ENCODE measurements around the gene FRAS1.

Gene FRAS1

DNA sequence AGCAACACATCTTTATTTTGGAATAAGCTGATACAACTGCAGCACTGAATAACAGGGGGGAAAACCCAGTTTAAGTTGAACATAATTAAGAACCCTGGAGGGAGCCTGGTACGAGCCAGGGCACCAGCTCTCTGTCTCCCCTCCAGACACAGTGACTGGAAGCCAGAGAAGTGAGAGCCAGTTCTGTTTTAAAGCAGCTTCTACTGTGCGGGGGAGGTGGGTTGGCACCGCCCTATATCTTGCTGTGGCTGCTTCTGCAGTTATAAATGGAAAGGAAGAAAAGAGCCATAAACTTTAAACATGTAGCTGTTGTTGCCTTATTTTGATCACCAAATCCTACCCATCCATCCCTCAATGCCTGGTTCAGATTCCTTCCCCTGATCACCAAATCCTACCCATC, 286.6 kb downstream of the FRAS1 start:
- Mint-ChIP-seq H3K4me3 (no peak overlapping the region), H3K27me3 (no peaks in the 10 kb centered on the region), H3K4me1 (ENCODE audit: low read depth) (no peaks in the 10 kb centered on the region), H3K27ac (no peak overlapping the region), H3K9me3 (no peaks in the 10 kb centered on the region), H3K36me3 (ENCODE audit: low read depth) (no peaks in the 10 kb centered on the region)
- intact Hi-C loops (cut with micrococcal nuclease) = no loop called here

DNA sequence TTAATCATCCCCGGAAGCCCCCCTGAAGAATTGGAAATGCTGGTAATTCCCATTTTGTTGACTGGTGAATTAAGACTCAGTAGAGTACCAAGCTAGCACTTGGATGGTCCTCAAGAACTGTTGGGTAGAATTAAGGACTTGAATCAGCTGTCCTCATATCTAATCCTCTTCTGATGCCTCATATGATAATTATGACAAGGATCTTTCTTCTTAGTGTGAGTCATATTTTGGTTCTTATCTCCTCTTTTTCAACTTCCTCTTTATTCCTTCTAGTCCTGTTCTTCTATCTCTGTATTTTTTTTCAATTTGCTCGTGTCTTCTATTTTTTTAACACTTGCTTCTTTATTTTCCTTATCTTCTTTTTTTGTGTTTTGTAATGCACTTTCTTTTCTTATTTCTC, 288.1 kb downstream of the FRAS1 start:
- Mint-ChIP-seq H3K27me3 (no peaks in the 10 kb centered on the region), H3K27ac (no peak overlapping the region), H3K9me3 (no peaks in the 10 kb centered on the region), H3K4me1 (ENCODE audit: low read depth) (no peaks in the 10 kb centered on the region), H3K4me3 (no peak overlapping the region), H3K36me3 (ENCODE audit: low read depth) (no peaks in the 10 kb centered on the region)
- intact Hi-C loops (cut with micrococcal nuclease) = no loop called here

DNA sequence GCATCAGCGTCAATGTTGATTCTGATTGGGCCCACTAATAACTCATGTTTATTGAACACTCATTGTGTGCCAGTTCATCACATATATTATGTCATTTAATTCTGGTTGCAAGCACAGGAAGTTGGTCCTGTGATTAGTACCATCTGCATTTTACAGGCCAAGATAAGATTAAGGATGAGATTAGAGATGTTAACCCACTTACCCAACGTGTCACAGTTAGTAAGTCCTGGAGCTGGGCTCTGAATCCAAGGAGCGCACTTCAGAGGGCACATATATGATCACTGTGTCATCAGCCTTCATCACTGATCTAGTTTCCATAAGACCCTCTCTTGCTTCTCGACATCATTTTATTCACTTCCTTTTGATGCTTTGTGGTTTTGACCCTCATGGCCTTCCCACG, 289.1 kb downstream of the FRAS1 start:
- Mint-ChIP-seq H3K4me3 (no peak overlapping the region), H3K27ac (no peak overlapping the region), H3K4me1 (ENCODE audit: low read depth) (no peaks in the 10 kb centered on the region), H3K9me3 (no peaks in the 10 kb centered on the region), H3K27me3 (no peaks in the 10 kb centered on the region), H3K36me3 (ENCODE audit: low read depth) (no peaks in the 10 kb centered on the region)
- intact Hi-C loops (cut with micrococcal nuclease) = no loop called here

DNA sequence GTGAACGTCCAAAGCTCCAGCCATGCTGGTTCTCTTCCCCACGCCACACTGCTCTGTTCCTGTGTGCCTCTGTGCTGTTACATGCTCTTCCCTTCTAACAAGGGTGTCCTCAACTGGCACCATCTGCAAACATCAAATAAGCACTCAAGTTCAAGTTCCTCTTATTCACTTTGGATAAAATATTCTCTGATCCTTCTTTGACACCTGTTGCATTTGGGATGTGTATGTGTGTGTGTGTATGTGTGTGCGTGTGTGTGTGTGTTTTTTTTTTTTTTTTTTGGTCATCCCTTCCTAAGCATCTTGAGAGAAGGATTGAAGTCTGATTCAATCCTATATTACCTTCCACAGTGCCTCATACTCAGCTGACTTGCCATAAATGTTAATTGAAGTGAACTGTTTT, 290.4 kb downstream of the FRAS1 start:
- Mint-ChIP-seq H3K27ac (no peak overlapping the region), H3K4me3 (no peak overlapping the region), H3K9me3 (no peaks in the 10 kb centered on the region), H3K27me3 (no peaks in the 10 kb centered on the region), H3K4me1 (ENCODE audit: low read depth) (no peaks in the 10 kb centered on the region), H3K36me3 (ENCODE audit: low read depth) (no peaks in the 10 kb centered on the region)
- intact Hi-C loops (cut with micrococcal nuclease) = no loop called here

DNA sequence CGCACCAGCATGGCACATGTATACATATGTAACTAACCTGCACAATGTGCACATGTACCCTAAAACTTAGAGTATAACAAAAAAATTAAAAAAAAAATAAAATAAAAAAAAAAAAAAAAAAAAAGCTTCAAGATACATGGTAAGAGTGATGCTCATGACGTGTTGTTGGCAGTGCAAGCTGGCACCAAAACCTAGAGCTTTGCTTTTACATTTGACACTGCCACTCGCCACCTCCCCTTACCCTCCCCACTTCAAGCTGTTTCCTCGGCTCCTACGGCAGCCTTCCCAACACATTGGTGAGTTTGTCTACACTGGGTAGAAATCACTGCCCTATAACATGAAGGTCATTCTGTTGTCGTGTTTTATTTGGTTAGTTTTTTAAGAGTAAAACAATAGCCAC, 296.8 kb downstream of the FRAS1 start:
- intact Hi-C loops (cut with micrococcal nuclease) = no loop called here
- Mint-ChIP-seq H3K9me3 (no peaks in the 10 kb centered on the region), H3K27me3 (no peaks in the 10 kb centered on the region)

DNA sequence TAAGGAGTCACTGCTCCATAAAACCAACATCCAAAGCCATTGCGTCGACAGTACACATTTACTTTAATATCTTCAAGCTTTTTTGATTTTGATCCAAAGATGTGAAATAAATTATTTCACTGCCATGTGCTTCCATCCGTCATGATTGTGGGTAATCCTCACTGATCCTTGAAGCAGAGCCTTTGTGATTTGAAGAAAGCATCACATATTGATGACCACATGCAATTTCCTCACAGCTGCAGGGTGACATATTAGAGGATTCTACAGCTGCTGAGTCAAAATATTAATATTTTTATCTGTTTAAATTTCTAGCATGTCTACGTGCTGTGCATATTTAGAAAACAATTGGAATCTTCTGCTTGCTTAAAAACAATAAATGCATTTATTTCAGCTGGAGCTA, 297.7 kb downstream of the FRAS1 start:
- Mint-ChIP-seq H3K27me3 (no peaks in the 10 kb centered on the region), H3K4me3 (no peak overlapping the region), H3K36me3 (ENCODE audit: low read depth) (no peaks in the 10 kb centered on the region), H3K9me3 (no peaks in the 10 kb centered on the region), H3K27ac (no peak overlapping the region), H3K4me1 (ENCODE audit: low read depth) (no peaks in the 10 kb centered on the region)
- intact Hi-C loops (cut with micrococcal nuclease) = no loop called here

More for the DNA sequence above, 296.8 kb downstream of the FRAS1 start:
- H3K4me3 Mint-ChIP-seq = no peak overlapping the region
- no peak overlapping the region for H3K27ac Mint-ChIP-seq
- no peaks in the 10 kb centered on the region for H3K4me1 Mint-ChIP-seq (ENCODE audit: low read depth)
- H3K36me3 Mint-ChIP-seq (ENCODE audit: low read depth) = no peaks in the 10 kb centered on the region

DNA sequence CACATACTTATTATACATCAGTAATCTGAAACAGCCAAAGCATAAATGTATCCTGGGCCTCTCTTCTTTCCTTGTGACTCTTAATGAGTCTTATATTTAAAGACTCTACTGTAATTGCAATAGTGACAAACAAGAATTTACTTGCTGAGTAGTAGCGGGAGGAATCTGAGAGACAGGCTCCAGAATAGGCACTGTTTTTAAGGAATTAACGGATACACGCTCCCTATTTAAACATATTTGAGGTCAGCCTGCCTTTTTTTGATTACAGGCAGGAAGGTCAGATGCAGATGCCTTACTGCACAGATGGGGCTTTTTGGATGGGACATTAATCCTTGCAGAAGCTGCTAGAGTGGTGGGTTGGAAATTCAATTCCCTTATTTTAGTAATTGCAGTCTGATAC, 298.2 kb downstream of the FRAS1 start:
- intact Hi-C loops (cut with micrococcal nuclease) = no loop called here
- no peaks in the 10 kb centered on the region for H3K36me3 Mint-ChIP-seq (ENCODE audit: low read depth)
- H3K4me1 Mint-ChIP-seq (ENCODE audit: low read depth) = no peaks in the 10 kb centered on the region
- H3K27me3 Mint-ChIP-seq = no peaks in the 10 kb centered on the region
- no peaks in the 10 kb centered on the region for H3K9me3 Mint-ChIP-seq
- no peak overlapping the region for H3K4me3 Mint-ChIP-seq
- no peak overlapping the region for H3K27ac Mint-ChIP-seq

DNA sequence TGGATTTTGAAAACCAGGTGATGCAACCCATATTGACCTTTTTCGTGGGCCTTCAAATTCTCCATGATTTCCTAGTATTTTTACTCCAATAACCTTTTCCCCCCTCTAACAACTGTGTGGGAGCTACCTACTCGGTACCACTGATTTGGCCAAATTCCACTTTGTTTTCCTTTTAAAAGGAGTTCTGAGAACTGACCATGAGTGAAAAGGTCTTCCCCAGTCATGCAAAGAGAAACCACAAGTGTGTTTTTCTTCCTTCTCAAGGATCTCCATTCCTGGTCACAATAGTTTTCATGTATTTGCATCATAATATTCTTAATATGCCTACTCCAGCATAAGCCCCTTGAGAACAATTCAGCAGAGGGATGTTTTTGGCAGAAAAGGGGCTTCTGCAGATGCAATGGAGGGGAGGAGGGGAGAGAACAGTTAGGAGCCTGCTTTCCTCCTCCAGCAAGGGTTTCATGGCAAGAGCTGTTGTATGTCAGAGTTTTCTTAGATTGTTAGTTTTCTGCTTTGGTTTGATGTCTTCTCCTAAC, 299.2 kb downstream of the FRAS1 start:
- Mint-ChIP-seq H3K4me3 (no peak overlapping the region), H3K9me3 (no peaks in the 10 kb centered on the region), H3K27me3 (no peaks in the 10 kb centered on the region), H3K4me1 (ENCODE audit: low read depth) (no peaks in the 10 kb centered on the region), H3K27ac (no peak overlapping the region), H3K36me3 (ENCODE audit: low read depth) (no peaks in the 10 kb centered on the region)
- intact Hi-C loops (cut with micrococcal nuclease) = no loop called here

DNA sequence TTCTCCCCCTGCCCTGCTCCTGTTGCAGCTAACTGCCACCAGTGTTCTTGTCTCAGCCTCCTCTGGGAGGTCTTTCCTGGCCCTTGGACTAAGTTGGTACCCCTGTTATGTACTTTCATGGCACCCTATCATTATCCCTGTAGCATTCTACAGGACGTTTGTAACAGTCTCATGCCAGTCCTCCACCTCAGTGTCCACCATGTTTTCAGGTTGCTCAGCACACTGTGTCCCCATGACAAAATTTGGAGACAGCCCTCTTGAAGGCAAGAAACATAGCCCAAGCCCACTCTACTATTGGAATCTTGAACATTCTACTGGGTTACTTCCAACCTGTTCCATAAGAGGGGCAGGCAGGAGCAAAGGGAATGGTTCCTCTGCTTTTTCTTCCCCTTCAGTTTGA, 300.0 kb downstream of the FRAS1 start:
- Mint-ChIP-seq H3K4me3 (no peak overlapping the region), H3K27ac (no peak overlapping the region), H3K9me3 (no peaks in the 10 kb centered on the region), H3K27me3 (no peaks in the 10 kb centered on the region), H3K4me1 (ENCODE audit: low read depth) (no peaks in the 10 kb centered on the region), H3K36me3 (ENCODE audit: low read depth) (no peaks in the 10 kb centered on the region)
- intact Hi-C loops (cut with micrococcal nuclease) = no loop called here

DNA sequence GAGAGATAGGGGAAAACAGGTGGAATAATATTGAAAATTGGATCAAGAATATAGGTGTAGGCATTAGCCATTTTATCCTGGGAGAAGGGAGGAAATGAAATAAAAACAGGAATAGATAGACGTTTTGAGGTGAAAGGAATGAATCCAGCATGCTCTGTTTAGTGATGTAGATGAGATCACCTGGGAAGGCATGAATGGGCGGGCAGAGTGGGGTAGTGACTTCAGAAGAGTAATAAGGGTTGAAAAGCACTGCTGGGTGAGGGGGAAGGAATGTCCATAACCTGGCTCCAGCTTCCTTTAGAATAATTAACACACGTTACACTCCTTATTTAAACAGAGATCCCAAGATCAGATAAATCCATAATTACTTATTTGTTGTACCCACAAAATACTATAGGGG, 303.3 kb downstream of the FRAS1 start:
- intact Hi-C loops (cut with micrococcal nuclease) = no loop called here
- no peaks in the 10 kb centered on the region for H3K4me1 Mint-ChIP-seq (ENCODE audit: low read depth)
- no peaks in the 10 kb centered on the region for H3K9me3 Mint-ChIP-seq
- no peaks in the 10 kb centered on the region for H3K27me3 Mint-ChIP-seq
- H3K27ac Mint-ChIP-seq = no peak overlapping the region
- H3K4me3 Mint-ChIP-seq = no peak overlapping the region
- H3K36me3 Mint-ChIP-seq (ENCODE audit: low read depth) = no peaks in the 10 kb centered on the region

DNA sequence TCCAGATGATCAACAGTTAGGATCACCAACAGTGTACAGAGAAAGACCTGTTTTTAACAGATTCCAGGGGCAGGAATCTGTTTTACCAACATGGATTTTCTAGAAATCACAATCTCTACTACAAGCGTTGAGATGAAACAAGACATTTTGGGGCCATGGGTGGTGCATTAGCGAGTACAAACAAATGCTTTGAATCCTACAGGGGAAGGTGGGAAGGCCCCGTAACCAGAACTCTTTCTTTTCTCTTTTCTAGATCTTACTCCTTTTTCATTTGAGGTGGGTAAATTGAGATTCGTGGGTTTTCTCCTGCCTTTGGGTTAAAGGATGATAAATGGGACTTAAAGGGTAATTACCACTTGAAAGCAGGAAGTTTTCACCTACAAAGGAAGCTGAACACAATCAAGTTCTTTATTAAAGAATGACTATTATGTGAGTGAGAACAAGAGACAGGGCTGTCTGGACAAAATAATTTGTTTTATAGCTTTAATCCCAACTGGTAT, 304.5 kb downstream of the FRAS1 start:
- no peaks in the 10 kb centered on the region for H3K4me1 Mint-ChIP-seq (ENCODE audit: low read depth)
- H3K27ac Mint-ChIP-seq = no peak overlapping the region

DNA sequence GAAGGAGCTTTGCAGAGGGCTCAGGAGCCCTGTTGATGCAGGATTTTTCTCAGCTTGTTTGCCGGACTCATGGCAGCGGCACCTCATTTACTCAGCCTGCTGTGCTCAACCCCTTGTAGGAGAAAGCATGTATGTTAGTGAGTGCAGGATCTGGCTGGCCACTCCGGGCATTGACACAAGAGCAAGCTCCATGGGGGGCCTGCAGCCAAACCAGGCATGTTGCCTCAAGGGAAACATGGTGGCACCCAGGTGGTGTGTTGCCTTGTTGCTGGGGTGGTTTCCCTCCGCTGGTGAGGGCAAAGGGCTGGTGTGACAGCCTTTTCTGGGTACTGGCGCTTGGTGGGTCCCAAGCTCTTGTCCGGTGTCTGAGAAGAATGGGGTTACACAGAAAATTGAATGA, 305.2 kb downstream of the FRAS1 start:
- no peak overlapping the region for H3K4me3 Mint-ChIP-seq
- H3K9me3 Mint-ChIP-seq = no peaks in the 10 kb centered on the region
- no peaks in the 10 kb centered on the region for H3K27me3 Mint-ChIP-seq
- H3K4me1 Mint-ChIP-seq (ENCODE audit: low read depth) = no peaks in the 10 kb centered on the region
- H3K36me3 Mint-ChIP-seq (ENCODE audit: low read depth) = no peaks in the 10 kb centered on the region
- H3K27ac Mint-ChIP-seq = no peak overlapping the region
- intact Hi-C loops (cut with micrococcal nuclease) = no loop called here

More for the DNA sequence above, 304.5 kb downstream of the FRAS1 start:
- H3K9me3 Mint-ChIP-seq = no peaks in the 10 kb centered on the region
- no peaks in the 10 kb centered on the region for H3K27me3 Mint-ChIP-seq
- H3K4me3 Mint-ChIP-seq = no peak overlapping the region
- intact Hi-C loops (cut with micrococcal nuclease) = no loop called here
- no peaks in the 10 kb centered on the region for H3K36me3 Mint-ChIP-seq (ENCODE audit: low read depth)

DNA sequence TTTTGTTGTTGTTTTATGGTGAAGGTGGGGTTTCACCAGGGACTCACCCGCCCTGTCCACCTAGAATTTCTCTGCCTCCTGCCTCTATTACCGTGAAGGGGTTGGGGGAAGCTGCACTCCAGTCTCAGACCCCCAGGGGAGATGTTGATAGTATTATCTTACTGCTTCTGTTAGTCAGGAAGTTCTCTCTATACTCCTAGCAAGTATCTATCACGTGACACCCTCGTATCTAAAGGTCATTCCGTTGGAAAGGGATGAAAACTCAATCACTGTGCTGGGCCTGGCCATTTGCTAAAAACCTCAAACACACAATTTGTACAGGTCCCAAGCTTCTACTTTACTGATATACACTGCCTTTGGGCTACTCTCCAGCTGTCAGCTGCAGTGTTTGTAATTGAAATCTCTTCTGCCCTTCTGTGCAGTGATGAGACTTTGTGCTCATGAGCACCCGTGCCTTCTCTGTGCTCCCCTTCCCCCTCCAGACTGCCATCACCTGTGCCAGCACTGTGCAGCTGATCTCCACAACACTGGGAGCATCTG, 306.0 kb downstream of the FRAS1 start:
- Mint-ChIP-seq H3K4me3 (no peak overlapping the region), H3K9me3 (no peaks in the 10 kb centered on the region), H3K27ac (no peak overlapping the region), H3K27me3 (no peaks in the 10 kb centered on the region), H3K4me1 (ENCODE audit: low read depth) (no peaks in the 10 kb centered on the region), H3K36me3 (ENCODE audit: low read depth) (no peaks in the 10 kb centered on the region)
- intact Hi-C loops (cut with micrococcal nuclease) = no loop called here

DNA sequence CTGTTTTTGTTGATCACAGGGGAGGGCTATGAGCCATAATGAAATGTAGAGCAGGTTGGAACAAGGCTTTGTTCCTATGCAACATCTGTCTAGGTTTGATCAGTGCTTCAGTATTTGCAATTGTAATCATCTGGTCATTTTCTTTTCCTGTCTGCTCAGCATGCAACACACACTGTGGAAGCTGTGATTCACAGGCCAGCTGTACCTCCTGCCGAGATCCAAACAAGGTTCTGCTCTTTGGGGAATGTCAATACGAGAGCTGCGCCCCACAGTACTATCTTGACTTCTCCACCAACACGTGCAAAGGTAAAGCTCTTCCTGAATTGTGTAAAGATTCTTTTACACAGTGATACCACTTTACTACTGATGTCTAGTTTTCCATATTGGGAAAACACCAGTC, 312.6 kb downstream of the FRAS1 start:
- Mint-ChIP-seq H3K4me1 (ENCODE audit: low read depth) (no peaks in the 10 kb centered on the region), H3K4me3 (no peak overlapping the region), H3K27me3 (no peaks in the 10 kb centered on the region), H3K36me3 (ENCODE audit: low read depth) (no peaks in the 10 kb centered on the region), H3K9me3 (no peaks in the 10 kb centered on the region), H3K27ac (no peak overlapping the region)
- intact Hi-C loops (cut with micrococcal nuclease) = no loop called here

DNA sequence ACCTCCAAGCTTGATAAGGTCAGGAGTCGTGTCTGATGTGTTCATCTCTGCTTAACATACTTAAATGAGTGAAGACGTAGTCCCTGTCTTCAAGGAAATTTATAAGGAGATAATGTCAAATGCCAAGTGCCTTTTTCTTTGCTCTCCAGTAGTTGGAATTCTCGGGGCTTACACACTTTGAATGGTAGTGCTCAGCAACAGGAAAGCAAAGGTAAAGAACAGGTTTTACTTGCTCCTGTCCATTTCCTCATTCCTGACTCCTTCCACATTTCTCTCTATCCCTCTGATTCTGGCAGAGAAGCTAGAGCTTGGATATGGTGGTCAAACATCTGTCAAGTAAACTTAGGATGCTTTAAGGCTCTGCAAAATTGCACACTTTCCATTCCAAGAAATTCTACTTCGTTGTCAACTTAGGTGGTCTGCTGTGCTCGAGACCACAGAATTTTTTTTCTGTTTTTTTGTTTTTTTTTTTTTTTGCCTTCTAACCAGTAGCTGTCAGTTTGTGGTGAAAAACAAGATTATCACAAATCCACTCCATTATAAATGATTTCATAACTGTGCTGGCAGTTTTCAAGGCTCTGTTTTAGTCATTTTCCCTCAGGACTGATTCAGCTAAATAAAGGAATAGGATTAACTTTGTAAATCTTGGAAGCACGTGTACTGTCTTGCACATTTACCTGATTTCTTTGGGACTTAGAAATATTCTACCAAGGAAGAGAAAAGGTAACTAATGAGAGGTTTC, 313.7 kb downstream of the FRAS1 start:
- Mint-ChIP-seq H3K27ac (no peak overlapping the region), H3K4me3 (no peak overlapping the region), H3K9me3 (no peaks in the 10 kb centered on the region), H3K4me1 (ENCODE audit: low read depth) (no peaks in the 10 kb centered on the region), H3K36me3 (ENCODE audit: low read depth) (no peaks in the 10 kb centered on the region), H3K27me3 (no peaks in the 10 kb centered on the region)
- intact Hi-C loops (cut with micrococcal nuclease) = no loop called here

Data from dendritic cell treated with granulocyte-macrophage colony-stimulating factor and Interleukin-4, amounts not matched to agents 40 ng/mL and 50 ng/mL, for 4 days (primary cell).